ENCODE results near the gene SNX8. TPM values are rescaled to one million over a fixed set of nuclear protein-coding genes. Genes with fewer than 3 reads are reported as not detected.

Gene SNX8
- total and polyA plus RNA-seq, 2 of the 4 experiments (the other 2 are of a cell fraction): 7.7 to 55.9 TPM

- no peak overlapping the region for H2BK5ac ChIP-seq (ENCODE audit: low read depth, low read length, poor library complexity, severe bottlenecking)
- WGBS, 2 experiments (ENCODE audit: extremely low coverage in 2 of 2, insufficient read length in 1 of 2): 95% methylated on average over 9 of the region's 17 CpGs; no CpG with 5 or more reads in 1 of the 2 experiments
- no peaks in the 10 kb centered on the region for H3K9me3 ChIP-seq (ENCODE audit: control insufficient read depth, insufficient read depth, low read length)
- no peak overlapping the region for H2BK20ac ChIP-seq (ENCODE audit: low read depth, low read length)
- peak overlapping the region; percentile 52 for H2AK9ac ChIP-seq (replicated peaks; ENCODE audit: low read depth, low read length, poor library complexity)
- H3K14ac ChIP-seq (replicated peaks; ENCODE audit: low read depth, low read length): no peak overlapping the region
- CTCF ChIA-PET: no interaction called here
- no peaks in the 10 kb centered on the region for H3K27me3 ChIP-seq (ENCODE audit: control insufficient read depth, insufficient read depth, low read length)
- H4K5ac ChIP-seq (ENCODE audit: low read depth, low read length): no peak overlapping the region
- H3K79me1 ChIP-seq (ENCODE audit: low read depth in 1 of 2, low read length in 2 of 2): peaks cover 20 to 49% of the 10 kb centered on the region in 2 experiments
- intact Hi-C loops (cut with micrococcal nuclease): loop anchor here (5.0 kb wide), 1 partner anchor 65 kb away; no protein-coding TSS in a partner anchor
- no peak overlapping the region for H3K56ac ChIP-seq (ENCODE audit: extremely low read depth, insufficient read depth, low read length)
- TF ChIP-seq POLR2A (IDR thresholded peaks at IDR 0.05; ENCODE audit: low read depth, low read length) (no peak), BHLHE40 (IDR thresholded peaks at IDR 0.05; ENCODE audit: low read depth, low read length) (no peak), NFE2L2 (IDR thresholded peaks at IDR 0.05; ENCODE audit: low read depth, low read length) (no peak), ELK1 (IDR thresholded peaks at IDR 0.05; ENCODE audit: borderline replicate concordance, low read depth, low read length) (no peak), MXI1 (IDR thresholded peaks at IDR 0.05; ENCODE audit: borderline replicate concordance, low read depth, low read length) (no peak), CEBPB (IDR thresholded peaks at IDR 0.05; ENCODE audit: low read depth, low read length) (no peak)
- TF ChIP-seq, protein P1, sequence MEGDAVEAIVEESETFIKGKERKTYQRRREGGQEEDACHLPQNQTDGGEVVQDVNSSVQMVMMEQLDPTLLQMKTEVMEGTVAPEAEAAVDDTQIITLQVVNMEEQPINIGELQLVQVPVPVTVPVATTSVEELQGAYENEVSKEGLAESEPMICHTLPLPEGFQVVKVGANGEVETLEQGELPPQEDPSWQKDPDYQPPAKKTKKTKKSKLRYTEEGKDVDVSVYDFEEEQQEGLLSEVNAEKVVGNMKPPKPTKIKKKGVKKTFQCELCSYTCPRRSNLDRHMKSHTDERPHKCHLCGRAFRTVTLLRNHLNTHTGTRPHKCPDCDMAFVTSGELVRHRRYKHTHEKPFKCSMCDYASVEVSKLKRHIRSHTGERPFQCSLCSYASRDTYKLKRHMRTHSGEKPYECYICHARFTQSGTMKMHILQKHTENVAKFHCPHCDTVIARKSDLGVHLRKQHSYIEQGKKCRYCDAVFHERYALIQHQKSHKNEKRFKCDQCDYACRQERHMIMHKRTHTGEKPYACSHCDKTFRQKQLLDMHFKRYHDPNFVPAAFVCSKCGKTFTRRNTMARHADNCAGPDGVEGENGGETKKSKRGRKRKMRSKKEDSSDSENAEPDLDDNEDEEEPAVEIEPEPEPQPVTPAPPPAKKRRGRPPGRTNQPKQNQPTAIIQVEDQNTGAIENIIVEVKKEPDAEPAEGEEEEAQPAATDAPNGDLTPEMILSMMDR (conservative IDR thresholded peaks at IDR 0.05; ENCODE audit: low read depth, low read length): no peak
- peak overlapping the region; percentile 20 for H2AK5ac ChIP-seq (ENCODE audit: low read depth, low read length)
- H3K4ac ChIP-seq (ENCODE audit: low read depth, low read length): peak overlapping the region; percentile 35; the same call in 1 of the 2 replicates
- H3K36me3 ChIP-seq (ENCODE audit: control insufficient read depth, insufficient read depth, low read length): no peaks in the 10 kb centered on the region
- no TSS peak for BruUV-seq (replicated peaks)
- no peak overlapping the region for H3K4me3 ChIP-seq (ENCODE audit: insufficient read depth, low read depth, low read length)
- no peak overlapping the region for H3K27ac ChIP-seq (ENCODE audit: insufficient read depth, low read length)
- no peak for DNase-seq
- in situ Hi-C loops (cut with MboI; ENCODE audit: low sequenced_read_pairs): no loop called here
- H3K4me2 ChIP-seq (ENCODE audit: low read depth, low read length): no peak overlapping the region
- POLR2A ChIA-PET (ENCODE audit: unreplicated experiment): no interaction called here
- H2AFZ ChIP-seq (replicated peaks; ENCODE audit: low read length, poor library complexity): no peak overlapping the region
- H3K4me1 ChIP-seq (ENCODE audit: control insufficient read depth, insufficient read depth, low read length): peaks cover 4% of the 10 kb centered on the region; the same call in 1 of the 2 replicates
- 0 out of 2 replicates have a peak overlapping the region, but pooled peaks have one; percentile 13 for H3K23ac ChIP-seq (ENCODE audit: low read depth, low read length)
- no peak overlapping the region for H3K18ac ChIP-seq (ENCODE audit: low read depth, low read length)
- no peak overlapping the region for H2BK15ac ChIP-seq (ENCODE audit: low read depth, low read length)
- no peak for ATAC-seq (ENCODE audit: low read depth)
- H4K20me1 ChIP-seq (ENCODE audit: insufficient read depth, low read length): peaks cover 8% of the 10 kb centered on the region; the same call in 1 of the 2 replicates
- dilution Hi-C loops (cut with HindIII; ENCODE audit: low sequenced_read_pairs, unreplicated experiment): no loop called here
- no peak overlapping the region for H4K91ac ChIP-seq (ENCODE audit: insufficient read depth, low read depth, low read length)
- H3K9ac ChIP-seq (ENCODE audit: low read depth, low read length): no peak overlapping the region
- no peak overlapping the region for H2BK120ac ChIP-seq (ENCODE audit: low read depth, low read length)
- peaks cover 11% of the 10 kb centered on the region for H3K9me1 ChIP-seq (ENCODE audit: insufficient read depth, low read length)
- H4K8ac ChIP-seq (ENCODE audit: low read depth in 2 of 2, low read length in 2 of 2): no peak overlapping the region
These were observed 1.8 kb downstream of the SNX8 start for GRCh38 chr7:2312267-2312929.

Data from IMR-90 (cell line).